Fibroblast of pulmonary artery (primary cell): ENCODE measurements around the gene SLC17A2.
A peak's percentile ranks its signal among the peaks of the same experiment; 100 is the strongest.

ENCODE experiments used
- DNase-seq: peaks from one replicate; pipeline ENCODE4 v3.0.0-alpha.2; 2010; ENCODE audit warnings: low read depth
- H3K4me3 ChIP-seq: replicated peaks from 2 replicates; pipeline ENCODE4 v1.5.1; 2011; ENCODE audit warnings: low read depth, mild to moderate bottlenecking, control low read depth, low read length, moderate library complexity
- TF ChIP-seq, protein P1 (sequence below): IDR thresholded peaks from 2 replicates; pipeline ENCODE4 v1.5.1; 2011; ENCODE audit warnings: mild to moderate bottlenecking, control low read depth, low read length, inconsistent platforms; ENCODE audit errors: missing control alignments

The SLC17A2 gene

DNA sequence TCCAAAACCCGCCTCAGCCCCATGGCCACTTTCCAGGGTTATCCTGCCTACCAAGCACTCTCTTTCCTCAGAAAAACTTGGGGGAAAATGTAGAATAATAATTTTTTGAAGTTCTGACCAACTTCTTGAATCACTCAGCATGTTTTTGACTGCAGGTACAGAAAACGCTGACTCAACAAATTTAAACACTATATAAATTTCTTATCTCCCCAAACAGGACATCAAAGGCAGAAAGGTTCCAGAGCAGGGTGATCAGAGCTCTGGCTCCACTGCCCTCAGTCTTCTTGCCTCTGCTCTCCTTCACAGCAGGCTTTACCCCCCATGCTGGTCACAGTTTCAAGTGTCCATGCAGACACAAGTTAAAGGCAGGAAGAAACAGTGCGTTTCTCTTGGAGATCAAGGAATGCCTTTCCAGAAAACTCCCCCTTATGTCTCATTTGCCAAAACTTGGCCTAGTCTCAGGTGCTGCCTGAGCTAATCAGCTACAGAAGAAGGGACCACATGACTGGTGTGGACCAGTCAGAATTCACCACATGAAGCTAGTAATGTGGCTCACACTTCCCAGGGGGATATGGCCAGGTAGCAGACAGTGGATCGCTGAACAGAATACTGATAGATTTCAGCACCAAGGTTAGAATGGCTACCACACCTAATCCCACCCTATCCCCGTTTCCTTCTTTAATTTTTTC, 32.1 kb downstream of the SLC17A2 start:
- DNase-seq, result no peak
- TF ChIP-seq, protein P1, sequence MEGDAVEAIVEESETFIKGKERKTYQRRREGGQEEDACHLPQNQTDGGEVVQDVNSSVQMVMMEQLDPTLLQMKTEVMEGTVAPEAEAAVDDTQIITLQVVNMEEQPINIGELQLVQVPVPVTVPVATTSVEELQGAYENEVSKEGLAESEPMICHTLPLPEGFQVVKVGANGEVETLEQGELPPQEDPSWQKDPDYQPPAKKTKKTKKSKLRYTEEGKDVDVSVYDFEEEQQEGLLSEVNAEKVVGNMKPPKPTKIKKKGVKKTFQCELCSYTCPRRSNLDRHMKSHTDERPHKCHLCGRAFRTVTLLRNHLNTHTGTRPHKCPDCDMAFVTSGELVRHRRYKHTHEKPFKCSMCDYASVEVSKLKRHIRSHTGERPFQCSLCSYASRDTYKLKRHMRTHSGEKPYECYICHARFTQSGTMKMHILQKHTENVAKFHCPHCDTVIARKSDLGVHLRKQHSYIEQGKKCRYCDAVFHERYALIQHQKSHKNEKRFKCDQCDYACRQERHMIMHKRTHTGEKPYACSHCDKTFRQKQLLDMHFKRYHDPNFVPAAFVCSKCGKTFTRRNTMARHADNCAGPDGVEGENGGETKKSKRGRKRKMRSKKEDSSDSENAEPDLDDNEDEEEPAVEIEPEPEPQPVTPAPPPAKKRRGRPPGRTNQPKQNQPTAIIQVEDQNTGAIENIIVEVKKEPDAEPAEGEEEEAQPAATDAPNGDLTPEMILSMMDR, result no peak
- no peak overlapping the region for H3K4me3 ChIP-seq

DNA sequence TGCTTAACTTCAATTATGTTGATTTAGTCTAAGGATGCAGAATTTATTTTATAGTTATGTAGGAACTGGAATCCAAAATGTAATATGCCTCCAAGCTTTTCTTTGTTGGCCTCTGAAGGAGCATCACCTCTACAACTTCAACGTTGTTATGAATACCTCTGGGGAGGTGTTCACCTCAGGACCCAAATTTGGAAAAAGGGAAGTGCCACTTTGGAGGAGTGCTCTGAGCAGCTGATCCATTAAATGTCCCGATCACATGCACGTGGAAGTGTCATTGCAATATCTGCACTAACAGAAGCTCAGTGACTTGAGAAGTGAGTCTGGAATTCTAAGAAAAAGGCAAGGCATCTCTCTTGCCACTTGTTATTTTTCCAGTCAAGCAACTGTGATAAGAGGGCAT, 34.2 kb downstream of the SLC17A2 start:
- DNase-seq, result no peak
- TF ChIP-seq, protein P1, result no peak
- no peak overlapping the region for H3K4me3 ChIP-seq

DNA sequence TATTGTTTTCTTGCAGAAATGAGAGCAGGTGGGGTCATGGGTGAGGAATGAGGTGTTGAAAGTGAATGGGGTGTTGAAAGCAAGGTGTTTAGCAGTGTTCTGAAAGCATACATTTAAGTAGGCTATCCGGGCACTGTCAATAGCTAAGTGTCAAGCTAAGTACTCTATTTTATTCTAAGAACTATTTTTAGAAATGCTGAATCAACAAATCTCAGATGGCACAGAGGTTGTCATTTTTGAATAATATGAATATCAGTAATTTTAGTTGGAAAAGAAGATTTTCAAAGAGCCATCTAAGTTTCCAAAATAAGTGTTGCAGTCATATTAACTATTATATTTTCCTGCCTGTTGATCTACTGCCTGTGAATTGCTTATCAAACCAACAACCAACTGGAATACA, 34.7 kb downstream of the SLC17A2 start:
- TF ChIP-seq, protein P1, result no peak
- no peak overlapping the region for H3K4me3 ChIP-seq
- DNase-seq, result no peak

DNA sequence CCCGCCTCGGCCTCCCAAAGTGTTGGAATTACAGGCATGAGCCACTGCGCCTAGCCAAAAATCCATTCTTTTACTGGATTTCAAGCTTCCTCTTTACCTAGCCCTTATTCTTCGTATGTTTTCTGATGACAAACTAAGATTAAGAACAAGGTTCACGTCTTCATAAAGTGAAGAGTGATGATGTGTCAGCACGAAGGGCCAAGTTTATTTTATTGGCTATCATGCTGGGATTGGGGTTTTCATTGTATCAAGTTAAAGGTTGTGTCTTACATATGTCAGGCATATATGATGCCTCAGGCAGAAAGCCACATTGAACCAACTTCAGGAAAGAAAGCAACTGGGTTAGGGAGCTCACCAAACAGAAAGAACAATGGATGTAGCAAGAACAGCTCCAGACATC, 36.7 kb downstream of the SLC17A2 start:
- no peak for DNase-seq
- TF ChIP-seq, protein P1, result no peak

DNA sequence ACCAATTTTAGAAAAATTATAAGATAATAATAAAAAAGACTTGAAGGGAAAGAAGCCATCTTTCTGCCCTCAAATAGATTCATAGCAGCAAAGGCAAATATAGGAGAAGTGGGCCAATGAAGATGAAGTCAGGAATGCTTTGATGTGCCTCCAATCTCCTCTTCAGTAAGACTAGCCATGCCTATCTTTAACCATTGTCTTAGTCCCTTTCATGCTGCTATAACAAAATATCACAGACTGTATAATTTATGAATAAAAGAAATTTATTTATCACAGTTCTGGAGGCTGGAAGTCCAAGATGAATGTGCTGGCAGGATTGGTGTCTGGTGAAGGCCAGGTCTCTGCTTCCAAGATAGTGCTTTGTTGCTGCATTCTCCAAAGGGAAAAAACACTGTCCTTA, 37.6 kb downstream of the SLC17A2 start:
- H3K4me3 ChIP-seq, result no peak overlapping the region
- DNase-seq, result no peak
- TF ChIP-seq, protein P1, result no peak

More for the DNA sequence above, 36.7 kb downstream of the SLC17A2 start:
- H3K4me3 ChIP-seq, result no peak overlapping the region

DNA sequence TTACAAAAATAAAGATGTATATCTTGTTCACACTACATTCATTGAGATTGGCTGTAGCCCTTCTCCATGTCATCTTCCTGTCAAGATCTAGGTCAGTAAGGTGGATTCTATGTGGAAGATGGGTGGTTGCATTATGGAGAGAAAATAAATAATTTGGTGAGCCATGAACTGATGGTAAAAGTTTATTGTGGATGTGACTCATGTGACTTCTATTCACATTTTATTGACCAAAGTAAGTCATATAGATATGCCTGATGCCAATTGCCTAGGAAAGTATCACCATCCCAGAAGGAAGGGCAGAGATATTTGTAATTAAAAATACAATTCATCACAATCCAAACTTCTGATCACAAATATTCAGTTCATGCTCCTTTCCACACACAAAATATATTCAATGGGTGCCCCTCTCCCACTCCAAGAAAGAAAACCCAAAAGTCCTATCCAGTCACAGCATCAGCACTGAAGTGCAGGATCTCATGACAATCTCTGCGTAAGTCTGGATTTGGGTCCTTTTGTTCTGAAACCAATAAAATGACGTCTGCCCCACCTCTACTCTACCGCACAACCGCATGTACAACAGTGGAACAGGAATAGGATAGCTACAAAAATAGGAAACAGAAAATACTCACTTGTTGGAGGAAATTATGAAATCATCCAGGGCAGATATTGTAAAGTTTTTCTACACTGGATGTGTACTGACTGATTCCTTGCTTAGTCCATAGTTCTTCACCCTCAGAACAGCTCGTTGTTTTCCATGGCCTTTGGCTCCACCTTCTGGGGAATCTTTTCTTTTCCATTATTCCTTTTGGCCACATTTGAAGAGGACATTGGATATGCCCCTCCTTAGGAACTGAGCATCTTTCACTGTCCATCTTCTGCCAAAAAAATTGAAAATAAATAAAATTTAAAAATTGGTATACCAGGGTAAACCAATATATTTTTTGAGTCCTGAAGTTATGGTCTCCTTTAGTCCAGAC, 40.3 kb downstream of the SLC17A2 start:
- TF ChIP-seq, protein P1, result peak; percentile 58
- no peak overlapping the region for H3K4me3 ChIP-seq
- peak; percentile 73 for DNase-seq
